Caco-2 (cell line): ENCODE results near the gene LRMDA. TPM values are rescaled to one million over a fixed set of nuclear protein-coding genes. Genes with fewer than 3 reads are reported as not detected.

Experiments used
- BruUV-seq: library from RNA; stranded (reverse); fragments of 400-500 nt; replicated peaks from 2 replicates; lab custom pipeline; 2021; lab: Mats Ljungman, UMichigan
- CTCF ChIA-PET: fragments of 300-600 bp; sonication (Branson Sonifier 250); formaldehyde crosslinking; loops from one replicate; lab custom pipeline; 2022; ENCODE audit warnings: antibody characterized with exemption; lab: Charles Lee
- POLR2A ChIA-PET: fragments of 300-600 bp; sonication (Branson Sonifier 250); formaldehyde crosslinking; loops from one replicate; lab custom pipeline; 2022; ENCODE audit warnings: antibody characterized with exemption; lab: Charles Lee
- DNase-seq, 2 experiments: peaks; one replicate each; pipeline versions ENCODE4 v3.0.0 to v3.0.0-alpha.2; 2020 to 2022
- H3K27me3 ChIP-seq: replicated peaks from 2 replicates; pipeline ENCODE4 v1.6.0; 2011; ENCODE audit warnings: low read length; ENCODE audit not compliant: control insufficient read depth, insufficient read depth
- H3K36me3 ChIP-seq: 2 replicates; pipeline ENCODE4 v1.5.1; 2011; ENCODE audit warnings: low read length; ENCODE audit not compliant: control insufficient read depth, insufficient read depth
- H3K4me1 ChIP-seq: fragments of 250-450 bp; sonication (Bioruptor Pico); 2 replicates; pipeline ENCODE4 v1.5.1; 2020; ENCODE audit warnings: mild to moderate bottlenecking
- H3K4me3 ChIP-seq: 2 replicates; pipeline ENCODE4 v1.5.1; 2011; ENCODE audit warnings: low read depth, mild to moderate bottlenecking, control low read depth, low read length
- H3K9me3 ChIP-seq: fragments of 250-450 bp; sonication (Bioruptor Pico); 2 replicates; pipeline ENCODE4 v1.5.1; 2020; ENCODE audit warnings: mild to moderate bottlenecking, moderate library complexity
- H3K27ac Mint-ChIP-seq: one replicate; pipeline ENCODE4 v1.8.0; 2022; ENCODE audit warnings: mixed read lengths; ENCODE audit not compliant: unreplicated experiment
- H3K27me3 Mint-ChIP-seq: one replicate; pipeline ENCODE4 v1.8.0; 2022; ENCODE audit warnings: mixed read lengths; ENCODE audit not compliant: insufficient read depth, unreplicated experiment
- H3K36me3 Mint-ChIP-seq: one replicate; pipeline ENCODE4 v1.8.0; 2022; ENCODE audit warnings: mild to moderate bottlenecking, mixed read lengths; ENCODE audit not compliant: insufficient read depth, unreplicated experiment
- H3K4me1 Mint-ChIP-seq: one replicate; pipeline ENCODE4 v1.8.0; 2022; ENCODE audit warnings: low read depth, mixed read lengths; ENCODE audit not compliant: unreplicated experiment
- H3K4me3 Mint-ChIP-seq: one replicate; pipeline ENCODE4 v1.8.0; 2022; ENCODE audit warnings: mild to moderate bottlenecking, moderate library complexity, mixed read lengths; ENCODE audit not compliant: unreplicated experiment
- H3K9me3 Mint-ChIP-seq: one replicate; pipeline ENCODE4 v1.8.0; 2022; ENCODE audit warnings: mixed read lengths; ENCODE audit not compliant: unreplicated experiment
- intact Hi-C: fragments of 100-400 bp; cut with micrococcal nuclease; formaldehyde crosslinking; loops from one replicate; pipeline ENCODE4 v1.10.0; 2022; ENCODE audit not compliant: unreplicated experiment
- total RNA-seq: library from RNA; stranded (reverse); gene quantifications from 2 replicates; pipeline ENCODE4 v1.2.3, GENCODE V29; 2022
- TF ChIP-seq, protein P1 (sequence below), 2 experiments: fragments of 200-600 bp in 1 of 2; IDR thresholded peaks; 1 replicate in 1 of 2; 2 replicates in 1 of 2; pipeline versions ENCODE4 v1.5.1 to v1.8.0; 2011 to 2022; ENCODE audit warnings: antibody characterized with exemption in 1 of 2, control low read depth in 1 of 2, inconsistent platforms in 1 of 2, low read depth in 1 of 2, low read length in 1 of 2, mild to moderate bottlenecking in 1 of 2, moderate library complexity in 1 of 2; ENCODE audit not compliant: insufficient read depth in 1 of 2, severe bottlenecking in 1 of 2, unreplicated experiment in 1 of 2

Gene LRMDA
- total RNA-seq, 1 experiment from 2014 or later = 18.5 TPM

DNA sequence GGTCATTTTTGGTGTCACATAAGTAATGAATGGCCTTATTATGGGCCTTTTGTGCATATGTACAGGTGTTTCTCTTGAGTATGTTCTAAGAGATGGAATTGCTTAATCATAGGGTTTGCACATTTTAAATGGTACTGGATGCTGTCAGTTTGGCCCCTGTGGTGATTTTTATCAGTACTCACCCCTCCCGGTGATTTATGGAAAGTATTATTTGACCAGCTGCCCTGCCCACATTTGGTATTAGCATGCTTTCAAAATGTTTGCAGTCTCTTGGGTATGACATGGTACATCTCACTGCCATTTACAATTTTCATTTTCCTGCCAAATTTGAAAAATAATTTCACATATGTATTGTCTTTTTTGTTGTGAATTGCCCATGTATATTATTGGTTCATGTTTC is 427.7 kb downstream of the LRMDA start:
- H3K4me3 ChIP-seq = no peak overlapping the region
- H3K27me3 Mint-ChIP-seq = no peaks in the 10 kb centered on the region
- POLR2A ChIA-PET = no interaction called here
- no peaks in the 10 kb centered on the region for H3K36me3 Mint-ChIP-seq
- peaks cover 3% of the 10 kb centered on the region; the same call in 1 of the 2 replicates for H3K4me1 ChIP-seq
- H3K9me3 ChIP-seq = no peaks in the 10 kb centered on the region
- intact Hi-C loops = no loop called here
- H3K4me1 Mint-ChIP-seq = no peaks in the 10 kb centered on the region
- no peak overlapping the region for H3K27ac Mint-ChIP-seq
- TF ChIP-seq, protein P1, sequence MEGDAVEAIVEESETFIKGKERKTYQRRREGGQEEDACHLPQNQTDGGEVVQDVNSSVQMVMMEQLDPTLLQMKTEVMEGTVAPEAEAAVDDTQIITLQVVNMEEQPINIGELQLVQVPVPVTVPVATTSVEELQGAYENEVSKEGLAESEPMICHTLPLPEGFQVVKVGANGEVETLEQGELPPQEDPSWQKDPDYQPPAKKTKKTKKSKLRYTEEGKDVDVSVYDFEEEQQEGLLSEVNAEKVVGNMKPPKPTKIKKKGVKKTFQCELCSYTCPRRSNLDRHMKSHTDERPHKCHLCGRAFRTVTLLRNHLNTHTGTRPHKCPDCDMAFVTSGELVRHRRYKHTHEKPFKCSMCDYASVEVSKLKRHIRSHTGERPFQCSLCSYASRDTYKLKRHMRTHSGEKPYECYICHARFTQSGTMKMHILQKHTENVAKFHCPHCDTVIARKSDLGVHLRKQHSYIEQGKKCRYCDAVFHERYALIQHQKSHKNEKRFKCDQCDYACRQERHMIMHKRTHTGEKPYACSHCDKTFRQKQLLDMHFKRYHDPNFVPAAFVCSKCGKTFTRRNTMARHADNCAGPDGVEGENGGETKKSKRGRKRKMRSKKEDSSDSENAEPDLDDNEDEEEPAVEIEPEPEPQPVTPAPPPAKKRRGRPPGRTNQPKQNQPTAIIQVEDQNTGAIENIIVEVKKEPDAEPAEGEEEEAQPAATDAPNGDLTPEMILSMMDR (IDR thresholded peaks at IDR 0.05; ENCODE audit: insufficient read depth in 1 of 2, low read depth in 1 of 2, low read length in 1 of 2, severe bottlenecking in 1 of 2, unreplicated experiment in 1 of 2) = no peak
- no TSS peak for BruUV-seq
- H3K27me3 ChIP-seq = no peaks in the 10 kb centered on the region
- DNase-seq = no peak
- H3K9me3 Mint-ChIP-seq = no peaks in the 10 kb centered on the region
- CTCF ChIA-PET = no interaction called here
- H3K36me3 ChIP-seq = no peaks in the 10 kb centered on the region
- H3K4me3 Mint-ChIP-seq = no peak overlapping the region

DNA sequence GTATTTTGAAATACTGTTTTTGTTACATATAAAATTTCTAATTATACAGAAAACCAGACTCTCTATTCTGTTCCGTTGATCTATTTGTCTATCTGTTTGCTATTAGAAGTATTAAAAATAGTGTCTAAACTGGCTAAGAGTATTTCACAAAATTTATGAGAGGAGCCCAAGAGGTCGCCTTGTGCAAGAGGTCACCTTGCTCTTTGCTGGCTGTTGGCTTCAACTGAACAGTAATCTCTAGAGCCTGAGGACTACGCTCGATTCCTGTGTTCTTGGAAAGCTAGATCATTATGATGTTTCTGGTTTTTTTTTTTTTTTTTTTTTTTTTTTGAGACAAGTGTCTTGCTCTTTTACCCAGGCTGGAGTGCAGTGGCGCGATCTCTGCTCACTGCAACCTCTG is 428.6 kb downstream of the LRMDA start:
- no peaks in the 10 kb centered on the region for H3K27me3 Mint-ChIP-seq
- no peaks in the 10 kb centered on the region for H3K9me3 Mint-ChIP-seq
- CTCF ChIA-PET = interaction anchor here (0.6 kb wide), 1 partner anchor 10 kb away, joined by 3 read pairs; no protein-coding TSS in a partner anchor
- POLR2A ChIA-PET = no interaction called here
- peaks cover 3% of the 10 kb centered on the region; the same call in 1 of the 2 replicates for H3K4me1 ChIP-seq
- H3K4me1 Mint-ChIP-seq = no peaks in the 10 kb centered on the region
- H3K36me3 Mint-ChIP-seq = no peaks in the 10 kb centered on the region
- H3K36me3 ChIP-seq = no peaks in the 10 kb centered on the region
- H3K27me3 ChIP-seq = no peaks in the 10 kb centered on the region
- intact Hi-C loops = no loop called here
- no peaks in the 10 kb centered on the region for H3K9me3 ChIP-seq
- TF ChIP-seq, protein P1 (IDR thresholded peaks at IDR 0.05; ENCODE audit: insufficient read depth in 1 of 2, low read depth in 1 of 2, low read length in 1 of 2, severe bottlenecking in 1 of 2, unreplicated experiment in 1 of 2) = no peak
- no peak overlapping the region for H3K27ac Mint-ChIP-seq
- no TSS peak for BruUV-seq
- H3K4me3 Mint-ChIP-seq = no peak overlapping the region
- no peak overlapping the region for H3K4me3 ChIP-seq
- DNase-seq = no peak

DNA sequence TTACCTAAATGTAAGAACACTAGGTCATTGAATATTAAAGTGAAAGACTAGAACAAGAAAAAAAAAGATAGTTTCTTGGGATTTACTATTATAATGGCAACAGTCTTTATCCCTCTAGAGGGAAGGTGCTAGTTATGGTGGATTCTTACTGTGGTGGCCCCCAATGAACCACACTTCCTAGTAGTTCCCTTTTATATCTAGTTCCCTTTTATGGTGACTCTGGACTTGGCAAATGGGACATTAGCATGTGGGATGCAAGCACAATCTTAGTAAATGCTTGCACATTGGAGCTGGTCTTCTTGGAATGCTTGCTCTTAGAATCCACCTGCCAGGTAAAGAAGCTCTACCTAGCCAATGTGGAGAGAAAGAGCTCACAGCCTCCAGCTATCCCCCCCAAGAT is 430.2 kb downstream of the LRMDA start:
- Mint-ChIP-seq H3K36me3 (no peaks in the 10 kb centered on the region), H3K4me3 (no peak overlapping the region), H3K4me1 (no peaks in the 10 kb centered on the region), H3K9me3 (no peaks in the 10 kb centered on the region), H3K27me3 (no peaks in the 10 kb centered on the region), H3K27ac (no peak overlapping the region)
- Histone ChIP-seq H3K4me3 (no peak overlapping the region), H3K4me1 (peaks cover 3% of the 10 kb centered on the region; the same call in 1 of the 2 replicates), H3K36me3 (no peaks in the 10 kb centered on the region), H3K9me3 (no peaks in the 10 kb centered on the region), H3K27me3 (no peaks in the 10 kb centered on the region)
- ChIA-PET CTCF (no interaction called here), POLR2A (no interaction called here)
- TF ChIP-seq, protein P1 (IDR thresholded peaks at IDR 0.05; ENCODE audit: insufficient read depth in 1 of 2, low read depth in 1 of 2, low read length in 1 of 2, severe bottlenecking in 1 of 2, unreplicated experiment in 1 of 2) = no peak
- intact Hi-C loops = no loop called here
- BruUV-seq = no TSS peak
- DNase-seq = no peak
